H1 (cell line): ENCODE results near the gene GRID1. TPM values are rescaled to one million over a fixed set of nuclear protein-coding genes. Genes with fewer than 3 reads are reported as not detected.

Source experiments
- CTCF ChIA-PET: fragments of 300-600 bp; sonication (Branson Sonifier 250); formaldehyde crosslinking; loops from one replicate; lab custom pipeline; 2021; ENCODE audit not compliant: partially characterized antibody; lab: Charles Lee
- POLR2A ChIA-PET: fragments of 300-600 bp; sonication (Branson Sonifier 250); formaldehyde crosslinking; loops from one replicate; lab custom pipeline; 2021; ENCODE audit warnings: inconsistent platforms; ENCODE audit not compliant: partially characterized antibody; lab: Charles Lee
- DNase-seq, 2 experiments: peaks; one replicate each; pipeline versions ENCODE4 v3.0.0 to v3.0.0-alpha.2; 2010 to 2022; ENCODE audit warnings: low spot score in 2 of 2, low read depth in 1 of 2, mixed read lengths in 1 of 2
- FAIRE-seq: peaks from 2 replicates; lab custom pipeline; 2011; peaks lifted over from hg19 to GRCh38; lab: Jason Lieb, UNC
- H2AFZ ChIP-seq: 2 replicates; pipeline ENCODE4 v1.8.1; 2012; ENCODE audit warnings: low read length, inconsistent platforms
- H2AK5ac ChIP-seq: 2 replicates; pipeline ENCODE4 v1.6.1; 2013; ENCODE audit warnings: low read depth, low read length
- H2BK120ac ChIP-seq: replicated peaks from 2 replicates; pipeline ENCODE3; 2013; ENCODE audit warnings: low read depth, low read length, inconsistent platforms
- H2BK12ac ChIP-seq: 2 replicates; pipeline ENCODE4 v1.6.1; 2013; ENCODE audit warnings: low read depth, low read length
- H2BK15ac ChIP-seq: 2 replicates; pipeline ENCODE4 v1.6.1; 2013; ENCODE audit warnings: low read length
- H2BK20ac ChIP-seq: 2 replicates; pipeline ENCODE4 v1.6.1; 2013; ENCODE audit warnings: low read length
- H2BK5ac ChIP-seq: 2 replicates; pipeline ENCODE4 v1.6.1; 2013; ENCODE audit warnings: low read depth, low read length
- H3K14ac ChIP-seq: 2 replicates; pipeline ENCODE4 v1.6.1; 2013; ENCODE audit warnings: inconsistent platforms; ENCODE audit not compliant: insufficient read length
- H3K18ac ChIP-seq: 2 replicates; pipeline ENCODE4 v1.6.1; 2013; ENCODE audit warnings: low read length; ENCODE audit errors: extremely low read depth
- H3K23ac ChIP-seq: 2 replicates; pipeline ENCODE4 v1.6.1; 2013; ENCODE audit warnings: inconsistent platforms; ENCODE audit not compliant: insufficient read length
- H3K23me2 ChIP-seq: 2 replicates; pipeline ENCODE4 v1.6.1; 2013; ENCODE audit warnings: low read depth, low read length
- H3K27ac ChIP-seq: 2 replicates; pipeline ENCODE4 v1.6.1; 2011; ENCODE audit warnings: low read depth, low read length, inconsistent platforms
- H3K27me3 ChIP-seq, 4 experiments: replicated peaks in 1 of 4; 1 replicate in 1 of 4; 2 replicates in 3 of 4; pipeline versions ENCODE4 v1.6.1 to v1.8.1; 2011 to 2013; ENCODE audit warnings: low read length in 3 of 4, mild to moderate bottlenecking in 3 of 4, inconsistent platforms in 2 of 4, mixed read lengths in 2 of 4, moderate library complexity in 1 of 4; ENCODE audit not compliant: control insufficient read depth in 3 of 4, insufficient read depth in 3 of 4; ENCODE audit errors: extremely low read depth in 1 of 4
- H3K36me3 ChIP-seq, 4 experiments: 2 replicates each; pipeline versions ENCODE4 v1.6.1 to v1.8.1; 2011 to 2013; ENCODE audit warnings: mild to moderate bottlenecking in 4 of 4, low read length in 3 of 4, moderate library complexity in 2 of 4, control low read depth in 1 of 4, inconsistent platforms in 1 of 4; ENCODE audit not compliant: insufficient read depth in 4 of 4, control insufficient read depth in 2 of 4
- H3K4ac ChIP-seq: replicated peaks from 2 replicates; pipeline ENCODE3; 2013; ENCODE audit warnings: low read length, low read depth, mixed read lengths, inconsistent platforms; ENCODE audit not compliant: insufficient read length
- H3K4me1 ChIP-seq, 4 experiments: replicated peaks in 1 of 4; 1 replicate in 1 of 4; 2 replicates in 3 of 4; pipeline versions ENCODE4 v1.6.1 to v1.8.1; 2011 to 2013; ENCODE audit warnings: low read length in 3 of 4, inconsistent platforms in 2 of 4, mixed read lengths in 1 of 4; ENCODE audit not compliant: insufficient read depth in 4 of 4, control insufficient read depth in 3 of 4
- H3K4me2 ChIP-seq, 2 experiments: 2 replicates each; pipeline versions ENCODE4 v1.6.1 to v1.8.1; 2011 to 2013; ENCODE audit warnings: low read depth in 2 of 2, low read length in 2 of 2, control low read depth in 1 of 2, inconsistent platforms in 1 of 2, mild to moderate bottlenecking in 1 of 2; ENCODE audit not compliant: insufficient read depth in 1 of 2
- H3K4me3 ChIP-seq, 4 experiments: fragments of 200-600, 300-600 bp in 1 of 4; sonication (generic), shearing (Covaris generic), sonication (Bioruptor Twin) in 1 of 4; 2 replicates each; pipeline versions ENCODE4 v1.5.1 to v1.8.1; 2011 to 2016; ENCODE audit warnings: low read length in 4 of 4, low read depth in 3 of 4, control low read depth in 2 of 4, inconsistent platforms in 2 of 4, mild to moderate bottlenecking in 2 of 4, mixed read lengths in 1 of 4, moderate library complexity in 1 of 4; ENCODE audit not compliant: insufficient read depth in 2 of 4; ENCODE audit errors: extremely low read depth in 1 of 4
- H3K56ac ChIP-seq: replicated peaks from 2 replicates; pipeline ENCODE3; 2013; ENCODE audit warnings: low read depth, mild to moderate bottlenecking, mixed read lengths, low read length, inconsistent platforms; ENCODE audit not compliant: insufficient read length
- H3K79me1 ChIP-seq: 2 replicates; pipeline ENCODE4 v1.6.1; 2013; ENCODE audit warnings: low read depth, low read length, control low read depth
- H3K79me2 ChIP-seq, 2 experiments: 2 replicates each; pipeline versions ENCODE4 v1.6.1 to v1.8.1; 2012 to 2013; ENCODE audit warnings: low read length in 2 of 2, mild to moderate bottlenecking in 2 of 2, inconsistent platforms in 1 of 2; ENCODE audit not compliant: insufficient read depth in 2 of 2, control insufficient read depth in 1 of 2
- H3K9ac ChIP-seq, 4 experiments: replicated peaks in 1 of 4; 1 replicate in 1 of 4; 2 replicates in 3 of 4; pipeline versions ENCODE4 v1.6.1 to v1.8.1; 2011 to 2013; ENCODE audit warnings: low read depth in 3 of 4, low read length in 3 of 4, control low read depth in 2 of 4, mild to moderate bottlenecking in 2 of 4, moderate library complexity in 2 of 4, inconsistent platforms in 1 of 4; ENCODE audit errors: extremely low read depth in 1 of 4
- H3K9me3 ChIP-seq, 2 experiments: 2 replicates each; pipeline versions ENCODE4 v1.6.1 to v1.8.1; 2012 to 2013; ENCODE audit warnings: mild to moderate bottlenecking in 2 of 2, moderate library complexity in 2 of 2, control low read depth in 1 of 2, inconsistent platforms in 1 of 2, low read depth in 1 of 2, low read length in 1 of 2, mixed read lengths in 1 of 2; ENCODE audit not compliant: insufficient read depth in 2 of 2
- H4K20me1 ChIP-seq, 2 experiments: replicated peaks in 1 of 2; 2 replicates each; pipeline versions ENCODE3 to v1.8.1; 2011 to 2013; ENCODE audit warnings: inconsistent platforms in 2 of 2, low read length in 2 of 2, mild to moderate bottlenecking in 1 of 2; ENCODE audit not compliant: insufficient read depth in 2 of 2, control insufficient read depth in 1 of 2
- H4K5ac ChIP-seq: 2 replicates; pipeline ENCODE4 v1.6.1; 2013; ENCODE audit warnings: low read length, low read depth, mixed read lengths, inconsistent platforms; ENCODE audit not compliant: insufficient read length
- H4K8ac ChIP-seq: 2 replicates; pipeline ENCODE4 v1.8.0; 2013; ENCODE audit warnings: mild to moderate bottlenecking, moderate library complexity, low read length, inconsistent platforms; ENCODE audit not compliant: insufficient read depth; ENCODE audit errors: extremely low read depth
- H4K91ac ChIP-seq: replicated peaks from 2 replicates; pipeline ENCODE3; 2013; ENCODE audit warnings: low read length, mixed read lengths, inconsistent platforms; ENCODE audit not compliant: insufficient read length
- CTCF ChIP-seq, 3 experiments: IDR thresholded peaks; 1 replicate in 2 of 3; 2 replicates in 1 of 3; pipeline versions ENCODE4 v1.5.1 to v1.6.1; 2011; ENCODE audit warnings: low read length in 3 of 3, mild to moderate bottlenecking in 3 of 3, inconsistent platforms in 2 of 3, low read depth in 1 of 3, moderate library complexity in 1 of 3; ENCODE audit not compliant: insufficient read depth in 1 of 3; ENCODE audit errors: control extremely low read depth in 1 of 3
- POLR2A ChIP-seq, 2 experiments: IDR thresholded peaks; 1 replicate in 1 of 2; 2 replicates in 1 of 2; pipeline ENCODE4 v1.6.1; 2011; ENCODE audit warnings: low read depth in 2 of 2, low read length in 2 of 2, mild to moderate bottlenecking in 2 of 2; ENCODE audit errors: control extremely low read depth in 1 of 2
- POLR2AphosphoS5 ChIP-seq: IDR thresholded peaks from 2 replicates; pipeline ENCODE4 v1.6.1; 2011; ENCODE audit warnings: low read depth, low read length
- TEAD4 ChIP-seq: IDR thresholded peaks from 2 replicates; pipeline ENCODE4 v1.6.1; 2012; ENCODE audit warnings: low read depth, low read length, inconsistent platforms, mixed read lengths
- WGBS, 2 experiments: shearing (Covaris generic) in 1 of 2; methylation state at CpG; one replicate each; pipeline versions ENCODE4 v1.1.6 to v1.1.7; 2013 to 2015; ENCODE audit warnings: low lambda C conversion rate in 2 of 2, mixed read lengths in 2 of 2, inconsistent platforms in 1 of 2, low coverage in 1 of 2, missing lambda C conversion rate in 1 of 2; ENCODE audit not compliant: insufficient replicate concordance in 2 of 2, insufficient coverage in 1 of 2, insufficient read length in 1 of 2; ENCODE audit errors: extremely low coverage in 1 of 2, missing lambda C conversion rate in 1 of 2; 5-methylcytosine and 5-hydroxymethylcytosine counted together
- polyA plus RNA-seq, 7 experiments: library from polyadenylated mRNA; depleted of rRNA in 3 of 7; stranded (reverse) in 5 of 7; unstranded in 2 of 7; fragments of >200 nt in 5 of 7; fragments of 200-250 nt in 2 of 7; gene quantifications; 1 replicate in 5 of 7; 2 replicates in 1 of 7; 4 replicates in 1 of 7; pipeline versions ENCODE4 v1.2.1 to v1.2.3, GENCODE V29; 2011 to 2013; ENCODE audit warnings: missing spikeins in 2 of 7, mixed read lengths in 2 of 7
- total RNA-seq: library from RNA; stranded (reverse); fragmentation: NEBNext Ultra II Directional; extraction: Animal tissue kit (Norgen Biotek cat#: 25700); gene quantifications from 2 replicates; pipeline ENCODE4 v1.2.1, GENCODE V29; 2021

GRID1 gene
- total and polyA plus RNA-seq, 2 of the 8 experiments (the other 6 are each of a cell fraction or from before 2014, with no cell fraction given), result 0.22 to 0.30 TPM

GRCh38 chr10:86313621-86314041 lies 53.0 kb downstream of the GRID1 start:
- FAIRE-seq, result no peak
- H4K5ac ChIP-seq, result no peak overlapping the region
- H3K4ac ChIP-seq, result no peak overlapping the region
- H3K56ac ChIP-seq, result no peak overlapping the region
- H2AK5ac ChIP-seq, result no peak overlapping the region
- H4K20me1 ChIP-seq, result no peaks in the 10 kb centered on the region
- H2BK120ac ChIP-seq, result no peak overlapping the region
- H2BK5ac ChIP-seq, result no peak overlapping the region
- ChIA-PET POLR2A (no interaction called here), CTCF (interaction anchor here (1.0 to 5.2 kb wide), 10 partner anchors 9 to 133 kb away, joined by 3 to 15 read pairs (median 3); no protein-coding TSS in a partner anchor)
- H4K8ac ChIP-seq, result no peak overlapping the region
- no peak overlapping the region for H2AFZ ChIP-seq
- peaks cover 9% of the 10 kb centered on the region; the same call in 1 of the 2 replicates for H3K23me2 ChIP-seq
- peaks cover 0 to 9% (median 2%) of the 10 kb centered on the region in 4 experiments; a peak in 4 of 7 replicates for H3K4me1 ChIP-seq
- H3K4me2 ChIP-seq, result no peak overlapping the region
- no peaks in the 10 kb centered on the region for H3K79me2 ChIP-seq
- no peak overlapping the region for H2BK20ac ChIP-seq
- H3K9me3 ChIP-seq, result no peaks in the 10 kb centered on the region
- H3K27ac ChIP-seq, result no peak overlapping the region
- H2BK15ac ChIP-seq, result no peak overlapping the region
- 98 to 100% methylated on average over 1 to 10 of the region's 10 CpGs for WGBS, 2 experiments
- H4K91ac ChIP-seq, result no peak overlapping the region
- no peak for DNase-seq
- H3K18ac ChIP-seq, result no peak overlapping the region
- H3K27me3 ChIP-seq, result no peaks in the 10 kb centered on the region
- H3K14ac ChIP-seq, result no peak overlapping the region
- H3K36me3 ChIP-seq, result no peaks in the 10 kb centered on the region
- no peak overlapping the region for H3K23ac ChIP-seq
- no peak overlapping the region for H3K9ac ChIP-seq
- H3K4me3 ChIP-seq, result no peak overlapping the region
- no peaks in the 10 kb centered on the region for H3K79me1 ChIP-seq
- no peak overlapping the region for H2BK12ac ChIP-seq
- TF ChIP-seq TEAD4, result no peak
- TF ChIP-seq POLR2AphosphoS5, result no peak
- TF ChIP-seq POLR2A (IDR thresholded peaks at IDR 0.05; ENCODE audit: control extremely low read depth in 1 of 2, low read depth in 2 of 2, low read length in 2 of 2), result no peak
- no peak for TF ChIP-seq CTCF (IDR thresholded peaks at IDR 0.05; ENCODE audit: control extremely low read depth in 1 of 3, insufficient read depth in 1 of 3, low read depth in 1 of 3, low read length in 3 of 3)
